Fibroblast of skin of right quadriceps (primary cell): ENCODE results near the gene USP51.
A peak's percentile ranks its signal among the peaks of the same experiment; 100 is the strongest.
"Not testable (repeated sequence)": the region's sequence is repeated elsewhere in the genome, so short reads cannot be mapped to it uniquely, and the experiment has no call there.

ENCODE experiments used
- DNase-seq: peaks from one replicate; pipeline ENCODE4 v3.0.0-alpha.2; 2013

USP51 gene

DNA sequence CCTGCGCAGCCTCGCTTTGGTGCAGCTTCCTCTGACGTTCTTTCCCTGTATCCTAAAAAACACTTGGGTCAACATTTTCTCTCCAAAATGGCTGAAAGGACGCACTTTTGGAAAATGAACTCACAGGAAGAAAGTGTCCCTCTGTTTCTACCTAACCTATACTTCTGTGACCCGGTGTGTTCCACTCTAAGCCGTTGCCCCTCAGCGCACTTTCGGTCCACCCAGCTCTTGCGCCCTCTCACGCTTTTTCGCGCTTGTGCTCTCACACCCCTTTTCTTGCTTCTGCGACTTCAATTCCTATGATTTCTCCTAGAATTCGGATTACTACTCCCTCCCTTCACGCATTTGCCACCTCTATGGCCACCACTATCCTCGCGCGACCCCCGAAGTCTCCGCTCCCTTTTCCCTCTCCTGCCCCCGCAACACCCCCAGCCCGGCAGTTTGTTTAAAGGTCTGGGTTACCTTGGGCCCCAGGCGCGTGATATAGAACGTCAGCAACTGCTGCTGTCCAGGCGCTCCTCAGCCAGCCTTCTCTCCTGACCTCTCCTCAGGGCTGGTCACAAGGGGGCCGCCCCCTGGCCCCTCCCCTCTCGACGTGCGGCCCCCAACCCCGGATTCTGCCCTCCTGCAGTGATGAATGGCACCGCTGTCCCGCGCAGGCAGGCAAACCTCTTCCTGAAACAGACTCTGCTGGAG, at the start of gene USP51:
Gene USP51, minus strand, starts transcription at position 535 of the 696 bp plus-strand sequence. CDS start 909 bp downstream, outside the sequence.
- no peak for DNase-seq

DNA sequence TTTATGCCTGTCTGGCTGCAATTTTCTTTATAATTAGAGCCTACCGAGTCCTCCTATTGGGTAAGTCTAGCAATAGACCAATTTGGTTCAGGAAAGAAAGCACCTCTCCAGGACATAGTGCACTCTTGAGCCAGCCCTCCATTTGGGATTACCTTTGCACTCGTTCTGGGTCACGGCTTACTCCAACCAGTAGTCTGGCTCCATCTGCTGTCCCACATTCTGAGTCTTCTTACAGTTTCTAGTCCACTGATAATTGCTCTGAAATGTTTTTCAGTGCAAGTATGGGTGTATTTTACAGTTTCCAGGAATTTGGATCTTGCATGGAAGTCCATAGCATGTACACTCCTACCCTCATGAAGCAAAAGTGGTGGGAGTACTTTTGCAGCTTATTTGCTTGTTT, 34.8 kb upstream of the USP51 start:
- no peak for DNase-seq

DNA sequence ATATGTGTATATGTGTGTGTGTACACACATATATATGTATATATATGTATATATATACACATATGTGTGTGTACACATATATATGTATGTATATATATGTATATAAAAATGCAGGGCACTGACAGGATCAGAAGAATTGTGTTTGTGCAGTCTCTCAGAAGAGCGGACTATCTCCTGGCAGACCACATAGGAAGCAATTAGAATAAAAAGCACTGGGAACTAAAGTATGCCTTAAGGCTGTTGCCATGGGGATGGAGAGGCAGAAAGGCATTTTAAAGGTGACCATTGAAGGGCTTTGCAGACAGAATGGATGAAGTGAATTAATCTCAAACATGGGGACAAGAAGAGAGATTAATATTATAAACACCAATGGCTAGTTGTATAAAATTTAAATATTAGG, 33.7 kb upstream of the USP51 start:
- DNase-seq = no peak

DNA sequence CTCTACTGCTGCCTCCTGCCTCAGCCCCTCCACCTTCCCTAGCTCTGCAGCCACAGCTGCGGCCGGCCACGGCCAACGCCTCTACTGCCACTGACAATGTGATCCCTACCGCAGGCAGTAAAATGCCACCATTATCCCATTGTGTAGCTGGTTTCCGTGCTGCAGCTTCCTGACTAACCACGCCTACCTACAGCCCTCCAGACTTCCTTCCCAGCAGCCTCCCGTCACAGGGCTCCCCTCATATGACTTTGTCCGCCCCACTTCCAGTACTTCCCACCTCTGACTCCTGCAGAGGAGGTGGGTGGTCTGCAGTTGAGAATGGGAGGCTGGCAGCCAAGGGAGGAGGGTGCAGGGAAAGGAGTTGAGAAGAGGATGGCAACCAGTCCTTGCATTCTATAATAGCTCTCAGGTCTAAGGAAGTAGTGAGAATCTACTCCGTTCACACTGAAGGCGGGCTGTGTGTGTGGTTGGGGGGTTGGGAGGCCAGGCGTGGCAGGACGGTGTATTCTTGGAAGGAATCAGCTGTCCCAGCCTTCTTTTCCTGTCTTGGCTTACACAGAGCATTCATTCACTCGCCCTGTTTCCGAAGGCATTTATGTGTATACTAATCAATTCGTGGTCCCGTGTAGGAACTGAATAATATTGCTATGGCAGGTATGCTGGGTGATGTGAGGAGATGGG, 33.1 kb upstream of the USP51 start:
- no peak for DNase-seq

DNA sequence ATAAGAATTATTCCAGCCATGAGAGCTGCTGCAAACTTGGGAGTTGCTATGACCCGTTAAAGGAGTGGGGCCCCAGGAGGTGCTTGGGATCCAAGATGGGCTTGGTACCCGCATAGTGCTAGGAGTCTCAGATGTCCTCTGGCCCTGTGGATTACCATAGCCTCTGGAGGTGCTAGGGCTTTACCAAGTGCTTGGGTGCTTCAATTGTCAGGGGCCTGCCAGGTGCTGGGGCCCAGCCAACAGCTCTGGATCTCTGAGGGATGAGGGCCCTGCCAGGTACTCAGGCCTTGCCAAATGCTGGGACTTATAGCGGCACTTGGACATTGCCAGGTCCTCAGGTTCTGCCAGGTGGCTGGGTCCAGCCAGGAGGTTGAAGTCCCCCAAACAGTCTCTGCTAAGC, 32.0 kb upstream of the USP51 start:
- DNase-seq = no peak

DNA sequence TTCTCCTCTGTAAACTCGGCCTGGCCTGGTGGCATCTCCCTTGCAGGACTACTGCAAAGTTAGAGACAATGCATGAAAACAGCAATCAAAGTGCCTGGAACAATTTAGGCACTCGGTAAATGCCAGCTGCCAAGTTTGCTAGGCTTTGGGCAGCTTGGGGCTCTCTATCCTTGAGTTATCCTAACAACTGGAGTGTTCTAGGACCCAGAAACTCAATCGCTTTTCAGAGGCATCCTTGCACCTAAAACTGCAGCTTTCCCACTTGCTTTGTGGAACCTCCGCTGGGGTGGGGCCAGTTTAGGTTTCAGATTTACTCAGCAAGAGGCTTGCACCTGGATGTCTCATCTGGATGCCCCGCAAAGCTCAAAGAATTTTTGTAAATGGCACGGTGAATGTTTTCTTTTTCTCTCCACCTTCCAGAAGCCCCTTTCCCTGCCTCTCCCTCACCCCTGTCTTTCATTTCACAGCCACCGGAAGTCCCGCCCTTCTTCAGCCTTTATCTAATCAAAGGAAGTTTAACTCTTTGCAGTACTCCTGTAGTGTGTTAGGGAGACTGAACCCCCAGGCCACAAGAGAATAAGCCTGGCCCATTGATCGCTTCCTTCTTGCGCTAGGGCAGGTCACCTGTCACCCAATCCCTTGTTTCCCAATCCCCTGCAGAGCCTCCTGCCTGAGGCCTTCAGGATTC, 27.3 kb upstream of the USP51 start:
- not testable (repeated sequence) for DNase-seq

DNA sequence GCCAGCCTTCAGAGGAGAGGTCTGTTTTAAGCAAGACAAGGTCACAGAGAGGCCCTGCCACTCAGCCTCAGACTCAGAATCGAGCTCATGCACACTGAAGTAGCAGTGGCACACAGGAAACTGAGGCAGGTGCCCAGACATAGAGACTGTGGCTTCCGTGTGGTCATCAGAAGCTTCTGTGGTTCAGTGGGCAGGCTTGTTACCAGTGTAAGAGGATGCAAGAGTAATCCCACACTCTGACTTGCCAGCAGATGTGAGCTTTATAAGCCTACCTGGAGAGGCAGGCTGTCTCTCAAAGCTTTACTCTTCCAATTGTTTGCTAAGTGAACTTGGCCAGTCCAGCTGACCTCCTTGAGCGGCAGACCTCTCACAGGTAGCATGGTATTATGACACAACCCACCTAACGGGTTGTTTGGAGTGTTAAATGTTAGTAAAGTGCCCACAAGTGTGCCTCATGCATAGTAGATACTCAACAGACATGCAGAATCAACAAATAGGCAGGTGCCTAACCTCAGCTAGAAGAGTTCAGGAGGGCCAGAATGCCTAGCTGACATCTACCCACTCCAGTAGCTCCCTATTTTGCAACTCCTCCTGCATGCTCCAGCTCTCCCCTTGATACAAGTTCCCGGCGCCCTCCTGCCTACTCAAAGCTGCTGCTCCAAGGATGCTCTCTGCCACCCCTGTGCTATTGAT, 23.5 kb upstream of the USP51 start:
- DNase-seq = not testable (repeated sequence)

DNA sequence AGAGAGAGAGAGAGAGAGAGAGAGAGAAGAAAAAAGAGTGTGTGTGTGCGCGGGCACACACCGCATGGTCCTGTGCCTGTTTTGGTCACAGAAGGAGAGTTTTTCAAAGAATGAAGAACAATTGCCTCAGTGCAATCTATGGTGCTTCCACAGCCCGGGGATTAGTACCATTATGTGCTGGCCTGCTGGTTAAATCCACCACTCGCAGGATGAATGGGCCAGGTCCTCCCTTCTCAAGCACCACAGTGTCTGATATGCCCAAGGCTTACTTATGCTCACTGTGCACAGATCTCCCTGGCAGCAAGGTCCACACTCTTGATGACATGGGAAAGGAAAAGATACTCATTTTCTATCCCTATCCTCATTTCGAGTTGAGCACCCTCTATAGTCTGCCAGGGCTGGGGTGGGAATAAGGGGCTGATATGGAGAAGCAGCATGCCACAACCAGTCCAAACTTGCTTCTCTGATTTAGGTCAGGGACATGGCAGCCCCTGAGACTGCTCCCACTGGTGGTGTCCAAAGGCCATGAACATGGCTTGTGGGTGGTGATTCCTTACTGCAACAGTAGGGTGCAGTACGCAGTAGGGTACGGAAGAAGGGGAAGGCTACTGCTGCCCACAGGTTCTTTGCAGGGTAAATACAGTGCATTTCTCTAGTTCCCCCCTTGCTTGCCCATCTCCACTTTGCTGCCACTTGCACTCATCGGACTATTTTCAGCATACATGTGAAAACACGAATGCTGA, 18.9 kb upstream of the USP51 start:
- DNase-seq = not testable (repeated sequence)

DNA sequence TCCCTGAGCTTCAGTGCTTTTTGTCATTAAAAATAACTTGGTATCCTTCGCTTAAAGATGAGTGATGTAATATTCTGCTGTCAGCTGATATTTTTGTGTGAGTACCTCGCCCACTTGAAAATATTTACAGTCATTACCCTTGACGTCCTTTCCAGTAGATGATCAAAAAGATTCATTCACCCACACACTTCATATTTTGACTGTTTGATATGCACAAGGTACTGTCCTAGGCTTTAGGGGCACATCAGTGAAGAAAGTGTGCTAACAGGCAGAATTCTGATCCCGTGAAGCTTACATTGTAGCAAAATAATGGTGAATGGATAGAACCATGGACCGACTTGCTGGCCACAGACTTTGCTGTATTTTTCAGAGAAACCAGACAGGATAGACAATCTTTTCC, 18.1 kb upstream of the USP51 start:
- DNase-seq = not testable (repeated sequence)

DNA sequence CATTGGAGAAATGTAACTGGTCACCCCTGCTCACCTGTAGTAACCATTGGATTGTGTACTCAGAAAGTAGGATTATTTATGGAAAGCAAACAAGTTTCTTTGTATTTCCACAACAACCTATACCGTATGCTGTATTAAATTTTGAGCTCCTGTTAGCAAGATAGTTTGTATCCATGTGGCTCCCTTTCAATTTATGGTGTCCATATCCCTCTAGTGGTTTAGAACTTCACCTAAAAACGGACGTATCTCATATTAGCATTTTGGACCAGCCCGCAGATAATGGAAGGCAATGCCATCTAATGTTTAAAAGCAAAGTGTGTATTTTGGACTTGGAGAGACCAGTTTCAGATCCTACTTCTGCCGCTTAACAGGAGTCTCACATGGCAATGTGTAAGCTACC, 17.4 kb upstream of the USP51 start:
- not testable (repeated sequence) for DNase-seq

DNA sequence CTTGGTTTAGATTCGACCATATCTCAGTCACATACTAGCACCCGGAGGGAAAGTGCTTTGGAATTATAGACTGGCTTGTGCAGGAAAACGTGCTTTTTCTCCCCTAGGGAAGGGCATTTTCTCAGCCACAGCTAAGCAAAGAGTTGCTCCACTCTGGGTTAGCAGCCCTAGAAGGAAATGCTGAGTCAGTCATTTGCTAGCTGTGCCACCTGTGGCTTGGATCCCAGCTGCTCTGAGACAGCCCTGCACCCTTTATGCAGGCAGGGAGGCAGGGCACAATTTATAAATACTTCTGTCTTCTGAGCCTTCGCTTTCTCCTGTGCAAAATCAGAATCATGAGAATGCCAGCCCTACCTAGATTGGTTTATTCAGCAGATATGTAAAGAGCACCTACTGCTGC, 1.3 kb upstream of the USP51 start:
- no peak for DNase-seq

DNA sequence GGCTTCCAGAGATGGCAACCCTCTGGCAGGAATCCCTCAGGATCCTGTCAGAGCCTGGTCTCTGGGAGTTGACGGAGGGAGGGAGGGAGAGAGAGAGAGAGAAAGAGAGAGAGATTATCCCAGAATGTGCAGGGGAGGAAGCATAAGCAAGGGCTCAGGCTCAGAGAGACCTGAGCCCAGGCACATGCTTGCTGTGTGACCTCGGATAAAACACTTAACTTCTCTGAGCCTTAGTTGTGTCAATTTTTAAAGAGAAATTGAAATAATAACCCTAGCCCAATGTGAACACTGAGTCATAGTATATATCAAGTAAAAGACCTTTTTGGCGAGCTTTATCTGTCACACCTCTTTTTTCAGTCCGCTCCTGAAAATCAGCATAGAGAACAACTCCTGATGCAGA, 473 bp upstream of the USP51 start:
- no peak for DNase-seq

DNA sequence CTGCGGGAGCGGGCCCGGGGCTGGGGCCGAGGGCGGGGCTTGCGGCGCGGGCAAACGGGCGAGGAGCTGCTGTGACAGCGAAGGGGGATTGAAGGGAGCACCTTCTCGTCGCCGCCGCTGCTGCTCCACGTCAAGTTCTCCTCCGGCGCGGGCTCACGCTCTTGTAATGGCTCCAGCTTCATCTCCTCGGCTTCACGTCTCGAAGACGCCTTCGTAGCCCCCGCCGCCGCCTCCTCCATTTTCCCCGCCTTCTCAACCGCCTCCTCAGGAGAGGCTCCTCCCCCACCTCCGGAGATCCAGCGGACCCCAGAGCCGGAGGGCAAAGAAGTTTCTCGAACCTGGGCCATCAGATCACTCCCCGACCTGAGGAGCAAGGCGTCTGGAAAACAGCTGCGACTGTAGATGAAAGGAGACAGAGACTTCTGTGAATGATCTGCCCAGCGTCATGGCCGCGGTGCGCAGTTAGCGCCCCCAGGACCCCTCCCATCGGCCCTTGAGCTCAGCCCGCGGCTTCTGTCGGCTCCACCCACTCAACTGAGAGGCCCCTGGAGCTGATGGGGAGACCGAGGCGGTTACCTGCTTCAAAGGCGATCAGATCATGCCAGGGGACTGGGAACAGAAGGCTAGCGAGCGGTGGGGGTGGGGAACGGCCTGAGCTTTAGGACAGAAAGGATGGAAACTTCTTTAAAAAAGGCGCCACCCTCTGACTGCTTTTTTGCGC, 895 bp downstream of the USP51 start:
- peak; percentile 49 for DNase-seq

DNA sequence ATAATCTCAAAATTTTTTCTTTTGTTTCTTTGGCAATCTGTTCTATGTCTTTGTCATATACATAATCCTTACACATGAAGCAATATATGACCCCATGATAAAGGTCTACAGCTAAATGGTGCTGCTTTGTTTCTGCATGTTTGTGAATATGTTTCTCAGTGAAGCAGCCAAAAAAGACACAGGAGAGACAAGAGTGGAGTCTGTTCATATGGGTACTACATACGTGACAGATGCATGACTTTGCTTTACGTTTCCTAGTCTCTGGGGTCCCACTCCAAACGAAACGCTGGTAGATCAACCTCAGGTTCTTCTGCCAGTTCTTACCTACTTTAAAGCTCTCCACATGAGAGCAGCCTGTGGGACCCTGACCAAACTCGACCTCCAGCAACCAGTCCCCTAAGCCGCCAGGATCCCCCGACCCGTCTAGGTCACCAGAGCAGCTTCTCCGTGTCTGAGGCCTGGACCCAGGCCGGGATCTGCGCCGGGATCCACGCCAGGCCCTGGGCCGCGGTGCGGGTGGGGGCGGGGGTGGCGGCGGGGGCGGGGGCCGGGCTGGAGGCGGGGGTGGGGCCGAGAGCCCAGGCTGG, 1.5 kb downstream of the USP51 start:
- no peak for DNase-seq

DNA sequence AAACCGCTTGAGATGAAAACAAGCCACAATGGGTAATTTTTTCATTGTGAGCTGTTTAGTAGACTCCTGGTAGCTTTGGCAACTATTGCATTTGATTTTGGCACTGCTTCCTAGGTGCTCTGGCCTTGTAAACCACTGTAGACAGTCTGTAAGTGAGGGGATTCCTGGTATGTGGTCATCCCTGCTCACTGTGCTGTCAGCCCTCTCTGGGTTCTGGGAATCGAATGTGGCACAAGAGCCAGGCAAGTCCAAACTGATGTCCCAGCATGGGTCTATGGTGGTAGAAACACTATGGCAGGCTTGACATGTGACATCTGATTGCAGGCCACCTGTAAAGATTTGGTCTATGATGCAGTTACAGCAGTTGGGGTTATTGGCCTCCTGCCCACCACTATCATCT, 2.5 kb downstream of the USP51 start:
- no peak for DNase-seq

DNA sequence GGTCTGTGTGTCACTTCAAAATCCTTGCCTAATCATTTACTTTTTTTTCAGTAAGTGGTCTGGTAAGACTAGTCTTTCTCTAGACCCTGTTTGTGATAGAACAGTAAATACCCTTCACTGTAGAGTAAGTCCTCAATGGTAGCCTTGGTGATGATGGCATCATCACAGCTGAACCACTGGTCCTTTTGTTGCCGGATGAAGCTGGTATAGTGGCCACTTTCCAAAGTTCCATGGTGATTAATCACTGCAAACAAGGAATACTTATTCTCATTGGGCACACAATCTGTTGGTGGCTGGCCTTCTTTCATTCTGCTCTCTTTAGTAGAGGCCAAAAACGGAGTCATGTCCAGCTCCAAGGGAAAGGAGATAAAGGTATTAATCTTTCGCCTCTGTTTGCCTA, 2.9 kb downstream of the USP51 start:
- DNase-seq = no peak

DNA sequence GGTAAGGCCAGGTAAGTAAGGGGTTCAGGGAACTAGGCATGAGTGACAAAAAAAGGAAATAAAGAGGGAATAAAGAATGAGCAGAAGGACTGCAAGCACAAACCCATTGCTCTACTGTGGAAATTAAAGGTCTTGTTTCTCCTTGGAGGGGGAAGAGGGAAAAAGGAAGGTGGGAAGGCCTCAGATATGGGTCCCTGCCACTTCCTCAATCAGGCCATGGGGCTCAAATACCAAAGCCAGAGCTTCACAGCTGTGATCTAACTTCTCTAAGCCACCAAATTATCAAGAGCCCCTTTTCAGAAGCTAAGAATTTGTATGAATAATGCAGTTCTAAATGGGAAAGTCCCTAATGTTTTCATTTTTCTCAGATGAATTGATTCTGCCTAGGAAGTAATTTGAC, 4.7 kb downstream of the USP51 start:
- DNase-seq = no peak

DNA sequence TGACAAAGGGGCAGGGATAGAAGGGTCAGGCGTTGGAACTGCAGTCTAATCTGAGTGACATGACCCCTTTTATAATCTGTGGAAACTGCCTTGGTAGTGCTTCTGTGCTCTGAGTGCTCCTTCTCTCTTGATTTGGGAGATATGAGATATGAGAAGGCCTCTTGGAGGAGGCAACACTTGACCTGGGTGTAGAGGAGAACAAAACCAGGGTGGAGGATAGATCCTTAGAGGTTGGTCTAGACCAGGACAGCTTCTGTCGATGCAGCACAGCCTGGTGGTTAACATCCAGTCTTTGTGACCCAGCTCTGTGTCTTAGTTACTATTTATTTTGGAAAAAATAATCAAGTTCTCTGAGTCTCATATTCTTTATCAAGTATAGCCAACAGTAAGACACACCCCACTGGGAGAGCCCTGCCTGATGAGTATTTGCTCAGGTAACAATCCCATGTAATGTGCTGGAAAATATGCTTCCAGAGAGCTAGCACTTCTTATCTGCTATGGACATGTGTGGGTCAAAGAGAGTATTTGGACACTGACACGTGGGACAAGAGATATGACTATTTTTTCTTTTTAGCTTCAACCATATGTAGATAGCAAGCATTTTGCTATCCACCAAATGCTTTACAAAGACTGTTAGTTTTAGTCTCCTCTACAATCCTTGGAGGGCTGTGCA, 9.1 kb downstream of the USP51 start:
- no peak for DNase-seq

DNA sequence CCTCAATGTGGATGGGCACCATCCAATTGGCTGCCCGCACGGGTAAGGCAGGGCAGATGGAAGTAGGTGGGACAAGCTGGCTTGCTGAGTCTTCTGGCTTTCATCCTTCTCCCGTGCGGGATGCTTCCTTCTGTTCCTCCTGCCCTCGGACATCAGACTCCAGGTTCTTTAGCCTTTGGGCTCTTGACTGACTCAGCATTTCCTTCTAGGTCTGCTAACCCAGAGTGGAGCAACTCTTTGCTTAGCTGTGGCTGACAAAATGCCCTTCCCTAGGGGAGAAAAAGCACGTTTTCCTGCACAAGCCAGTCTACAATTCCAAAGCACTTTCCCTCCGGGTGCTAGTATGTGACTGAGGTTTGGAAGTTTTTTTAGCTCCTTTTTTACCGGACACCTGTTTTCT, 9.7 kb downstream of the USP51 start:
- DNase-seq = not testable (repeated sequence)

DNA sequence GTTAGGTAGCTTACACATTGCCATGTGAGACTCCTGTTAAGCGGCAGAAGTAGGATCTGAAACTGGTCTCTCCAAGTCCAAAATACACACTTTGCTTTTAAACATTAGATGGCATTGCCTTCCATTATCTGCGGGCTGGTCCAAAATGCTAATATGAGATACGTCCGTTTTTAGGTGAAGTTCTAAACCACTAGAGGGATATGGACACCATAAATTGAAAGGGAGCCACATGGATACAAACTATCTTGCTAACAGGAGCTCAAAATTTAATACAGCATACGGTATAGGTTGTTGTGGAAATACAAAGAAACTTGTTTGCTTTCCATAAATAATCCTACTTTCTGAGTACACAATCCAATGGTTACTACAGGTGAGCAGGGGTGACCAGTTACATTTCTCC, 23.9 kb downstream of the USP51 start:
- DNase-seq = not testable (repeated sequence)

DNA sequence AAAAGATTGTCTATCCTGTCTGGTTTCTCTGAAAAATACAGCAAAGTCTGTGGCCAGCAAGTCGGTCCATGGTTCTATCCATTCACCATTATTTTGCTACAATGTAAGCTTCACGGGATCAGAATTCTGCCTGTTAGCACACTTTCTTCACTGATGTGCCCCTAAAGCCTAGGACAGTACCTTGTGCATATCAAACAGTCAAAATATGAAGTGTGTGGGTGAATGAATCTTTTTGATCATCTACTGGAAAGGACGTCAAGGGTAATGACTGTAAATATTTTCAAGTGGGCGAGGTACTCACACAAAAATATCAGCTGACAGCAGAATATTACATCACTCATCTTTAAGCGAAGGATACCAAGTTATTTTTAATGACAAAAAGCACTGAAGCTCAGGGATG, 24.5 kb downstream of the USP51 start:
- DNase-seq = not testable (repeated sequence)
